T follicular helper cell (primary cell): Measurements from ENCODE around the gene PARP1.

ENCODE experiments used
- DNase-seq: peaks from one replicate; pipeline ENCODE4 v3.0.0-alpha.2; 2020; ENCODE audit warnings: low read depth

The PARP1 gene

DNA sequence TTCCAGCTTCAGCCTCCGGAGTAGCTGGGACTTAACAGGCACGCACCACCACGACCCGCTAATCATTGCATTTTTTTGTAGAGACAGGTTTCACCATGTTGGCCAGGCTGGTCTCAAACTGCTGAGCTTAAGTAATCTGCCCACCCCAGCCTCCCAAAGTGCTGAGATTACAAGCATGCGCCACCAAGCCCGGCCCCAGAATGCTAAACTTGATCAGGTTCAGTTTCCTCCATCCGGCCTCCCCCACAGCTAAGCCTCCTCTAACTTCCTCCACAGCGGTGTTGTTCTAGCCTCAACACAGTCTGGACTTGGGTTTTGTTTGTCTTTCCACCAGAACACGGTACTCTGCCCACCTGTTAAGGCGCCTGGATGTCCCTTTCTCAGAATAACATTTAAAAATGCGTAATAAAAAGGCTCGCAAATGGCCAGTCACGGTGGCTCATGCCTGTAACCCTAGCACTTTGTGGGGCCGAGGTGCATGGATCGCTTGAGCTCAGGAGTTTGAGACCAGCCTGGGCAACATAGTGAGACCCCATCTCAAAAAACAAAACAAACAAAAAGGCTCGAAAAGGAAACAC lies 2.4 kb downstream of the PARP1 start:
- DNase-seq: no peak

DNA sequence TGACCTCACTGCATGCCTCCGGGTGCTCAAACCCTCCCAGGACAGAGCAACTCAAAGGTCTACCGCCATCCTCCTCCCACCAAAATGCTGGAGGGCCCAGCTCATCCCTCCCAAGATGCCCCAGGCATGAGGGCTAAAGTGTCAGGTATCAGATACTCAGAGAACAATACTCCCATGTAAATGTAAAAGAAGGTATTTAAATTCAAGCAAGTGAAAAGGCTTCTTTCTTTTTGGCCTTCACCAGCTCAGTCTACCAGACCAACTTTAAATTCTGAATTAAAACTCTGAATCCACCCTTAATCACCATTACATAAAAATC lies 3.0 kb downstream of the PARP1 start:
- DNase-seq: no peak

DNA sequence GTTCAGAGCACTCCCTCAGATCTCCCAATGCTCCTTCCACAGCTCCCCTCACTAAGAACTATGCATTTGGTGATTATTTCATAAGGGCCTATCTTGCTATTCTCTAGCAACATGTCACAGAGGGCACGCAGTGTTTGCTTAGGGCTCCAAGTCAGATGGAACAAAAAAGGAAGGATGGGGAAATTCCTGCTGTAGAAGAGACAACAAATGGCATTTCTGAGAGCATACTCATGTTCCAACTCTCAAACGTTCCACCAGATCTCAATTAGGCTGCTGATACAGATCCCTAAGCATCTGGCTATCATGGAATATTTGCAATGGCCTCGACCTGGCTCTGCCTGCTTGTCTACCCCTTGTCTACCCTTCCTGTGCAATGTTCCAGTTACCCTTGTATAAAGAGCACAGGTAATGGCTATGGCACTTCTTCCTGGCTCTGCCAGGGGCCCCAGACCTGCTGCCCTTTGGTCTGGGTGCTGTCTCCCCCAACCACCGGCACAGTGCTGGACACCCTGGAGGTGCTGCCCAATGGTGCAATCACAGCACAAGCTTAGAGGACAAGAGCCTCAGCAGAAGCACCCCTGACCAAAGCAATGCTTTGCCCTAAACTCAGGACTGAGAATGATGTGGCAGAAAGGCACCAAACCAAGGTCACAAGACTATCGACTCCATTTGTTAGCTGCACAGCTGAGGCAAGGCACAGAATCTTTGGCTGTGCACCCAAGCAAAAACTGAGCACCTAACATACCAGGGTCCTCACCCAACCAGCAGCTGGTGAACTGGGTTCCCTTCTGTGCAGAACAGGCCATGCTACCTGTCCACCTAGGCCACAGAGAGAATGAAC lies 3.6 kb downstream of the PARP1 start:
- DNase-seq: no peak

DNA sequence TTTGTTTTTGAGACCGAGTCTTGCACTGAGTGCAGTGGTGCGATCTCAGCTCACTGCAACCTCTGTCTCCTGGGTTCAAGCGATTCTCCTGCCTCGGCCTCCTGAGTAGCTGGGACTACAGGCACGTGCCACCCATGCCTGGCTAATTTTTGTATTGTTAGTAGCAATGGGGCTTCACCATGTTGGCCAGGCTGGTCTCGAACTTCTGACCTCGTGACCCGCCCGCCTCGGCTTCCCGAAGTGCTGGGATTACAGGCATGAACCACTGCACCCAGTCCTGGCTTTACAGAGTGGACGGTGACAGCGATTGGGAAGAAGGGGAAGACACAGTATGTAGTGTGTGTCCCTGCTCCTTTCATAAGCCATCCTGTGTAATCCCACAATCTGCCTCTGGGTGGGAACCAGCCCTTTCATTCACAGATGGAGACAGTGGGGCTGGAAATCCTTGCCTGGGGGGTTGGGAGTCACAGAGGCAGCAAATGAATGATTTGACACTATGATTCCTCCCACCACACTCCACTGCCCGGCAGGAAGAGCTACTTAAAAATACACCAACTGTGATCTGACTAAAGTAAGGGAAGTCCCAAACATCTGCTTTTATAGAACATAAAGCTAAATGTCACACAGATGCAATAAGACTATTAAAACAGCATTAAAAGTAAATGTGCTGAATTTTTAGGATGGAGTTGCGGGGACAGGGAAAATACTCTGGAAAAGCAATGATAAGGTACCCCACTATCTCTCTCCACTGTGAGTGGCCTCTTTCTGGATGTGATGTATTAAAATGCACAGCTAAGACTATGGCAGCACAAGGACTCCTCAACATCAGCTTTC lies 4.5 kb downstream of the PARP1 start:
- DNase-seq: no peak

DNA sequence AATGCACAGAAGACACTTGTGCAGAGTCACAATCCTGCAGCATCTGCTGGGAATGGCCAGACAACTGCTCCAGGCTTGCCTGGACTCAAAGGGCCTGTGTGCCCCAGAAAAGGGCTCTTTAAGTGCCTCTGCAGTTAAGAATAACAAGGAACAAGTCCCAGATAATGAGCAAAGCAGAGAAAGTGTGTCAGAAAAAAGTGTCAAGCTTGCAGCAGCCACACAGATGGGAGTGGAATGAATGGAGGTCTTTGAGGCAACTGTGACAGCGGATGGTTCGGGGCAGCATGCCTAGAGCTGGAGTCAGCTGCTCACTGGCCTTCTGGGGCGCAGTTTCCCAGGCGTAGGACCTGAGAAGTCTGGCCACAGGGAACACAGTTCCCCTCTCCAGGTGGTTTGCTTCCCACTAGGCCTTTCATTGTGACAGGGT lies 5.1 kb downstream of the PARP1 start:
- DNase-seq: no peak

DNA sequence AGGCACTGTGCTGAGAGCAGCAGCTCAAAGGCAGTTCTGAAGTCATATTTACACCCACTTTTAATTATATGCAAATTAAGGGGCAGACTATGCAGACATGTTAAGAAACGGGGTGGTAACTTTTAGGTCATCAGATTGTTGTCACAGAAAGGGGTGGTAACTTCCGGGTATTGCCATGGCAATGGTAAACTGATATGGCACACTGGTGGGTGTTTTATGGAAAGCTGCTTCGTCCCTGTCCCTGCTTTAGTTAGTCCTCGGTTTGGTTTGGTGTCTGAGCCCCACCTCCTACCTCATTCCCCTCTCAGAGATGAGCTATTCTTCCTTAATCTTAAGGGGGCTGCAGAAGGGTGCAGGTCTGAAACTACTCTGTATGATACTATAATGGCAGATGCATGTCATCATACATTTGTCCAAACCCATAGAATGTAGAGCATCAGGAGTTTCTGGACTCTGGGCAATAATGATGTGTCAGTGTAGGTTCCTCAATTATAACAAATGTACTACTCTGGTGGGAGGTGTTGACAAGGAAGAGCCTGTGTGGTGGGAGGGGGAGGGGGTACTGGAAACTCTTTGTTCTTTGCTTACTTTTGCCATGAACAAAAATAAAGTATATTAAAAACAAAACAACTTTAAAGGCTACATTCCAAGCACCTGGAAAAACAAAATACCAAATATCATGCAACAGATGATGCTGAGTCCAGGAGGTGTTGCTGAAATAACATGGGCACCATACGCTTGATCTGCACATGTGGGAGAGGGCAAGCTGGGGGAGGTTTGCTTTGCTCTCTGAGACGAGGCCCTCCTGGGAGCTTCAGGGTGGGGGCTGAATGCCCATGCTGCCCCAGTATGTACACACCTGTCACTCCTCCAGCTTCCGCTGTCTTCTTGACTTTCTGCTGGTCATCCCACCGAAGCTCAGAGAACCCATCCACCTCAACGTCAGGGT lies 6.3 kb downstream of the PARP1 start:
- no peak for DNase-seq

DNA sequence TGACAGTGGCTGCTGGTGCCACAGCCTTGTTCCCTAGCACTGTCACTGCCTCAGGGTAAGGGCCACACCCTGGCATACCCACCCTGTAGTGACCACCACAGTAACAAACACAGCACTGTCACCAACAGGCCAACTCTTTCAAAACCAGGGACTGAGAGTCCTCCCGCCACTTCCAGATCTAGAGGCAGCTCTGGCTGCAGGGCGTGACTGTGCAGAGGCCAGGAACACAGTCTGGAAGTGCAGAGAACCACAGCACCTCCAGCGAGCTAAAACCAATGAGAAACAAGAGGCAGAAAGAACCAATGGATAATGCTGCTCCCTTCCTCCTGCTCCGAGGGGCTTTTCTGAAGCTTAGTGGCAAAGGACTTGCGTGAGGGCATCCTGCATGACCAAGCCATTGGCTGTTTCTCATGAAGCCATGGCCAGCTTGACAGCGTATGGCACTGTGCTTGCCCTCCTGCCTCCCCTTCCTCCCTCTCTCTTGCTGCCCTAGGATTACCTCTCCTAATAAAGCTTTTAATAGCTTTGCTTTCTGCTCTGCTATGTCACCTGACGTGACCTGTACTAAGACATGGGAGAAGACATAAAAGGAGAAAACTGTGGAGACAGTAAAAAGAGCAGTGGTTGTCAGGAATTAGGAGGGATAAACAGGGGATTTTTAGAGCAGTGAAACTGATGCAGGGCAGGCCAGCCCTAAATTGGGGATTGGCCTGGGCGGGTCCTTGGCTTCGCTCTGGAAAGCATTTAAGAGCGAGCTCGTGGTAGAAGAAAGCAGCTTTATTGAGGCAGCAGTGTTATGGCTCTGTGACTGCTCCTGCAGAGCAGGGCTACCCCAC lies 7.2 kb downstream of the PARP1 start:
- no peak for DNase-seq

DNA sequence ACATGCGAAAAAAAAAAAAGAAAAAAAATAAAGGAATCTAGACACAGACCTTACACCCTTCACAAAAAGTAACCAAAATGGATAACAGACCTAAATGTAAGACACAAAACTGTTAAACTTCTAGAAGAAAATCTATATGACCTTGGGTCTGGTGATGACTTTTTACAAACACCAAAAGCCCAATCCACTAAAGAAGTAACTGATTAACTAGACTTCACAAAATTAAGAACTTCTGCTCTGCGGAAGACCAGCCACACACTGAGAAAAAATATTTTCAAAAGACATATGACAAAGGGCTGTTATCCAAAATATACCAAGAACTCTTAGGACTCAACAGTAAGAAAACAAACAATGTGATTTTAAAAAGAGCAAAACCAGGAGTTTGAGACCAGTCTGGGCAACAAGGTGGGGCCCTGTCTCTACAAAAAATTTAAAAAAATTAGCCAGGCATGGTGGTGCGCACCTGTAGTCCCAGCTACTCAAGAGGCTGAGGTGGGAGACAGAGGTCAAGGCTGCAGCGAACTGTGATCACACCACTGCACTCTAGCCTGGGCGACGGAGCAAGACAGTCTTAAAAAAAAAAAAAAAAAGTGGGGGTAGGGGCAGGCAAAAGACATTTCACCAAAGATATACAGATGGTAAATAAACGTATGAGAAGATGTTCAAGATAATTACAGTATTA lies 9.8 kb downstream of the PARP1 start:
- no peak for DNase-seq

DNA sequence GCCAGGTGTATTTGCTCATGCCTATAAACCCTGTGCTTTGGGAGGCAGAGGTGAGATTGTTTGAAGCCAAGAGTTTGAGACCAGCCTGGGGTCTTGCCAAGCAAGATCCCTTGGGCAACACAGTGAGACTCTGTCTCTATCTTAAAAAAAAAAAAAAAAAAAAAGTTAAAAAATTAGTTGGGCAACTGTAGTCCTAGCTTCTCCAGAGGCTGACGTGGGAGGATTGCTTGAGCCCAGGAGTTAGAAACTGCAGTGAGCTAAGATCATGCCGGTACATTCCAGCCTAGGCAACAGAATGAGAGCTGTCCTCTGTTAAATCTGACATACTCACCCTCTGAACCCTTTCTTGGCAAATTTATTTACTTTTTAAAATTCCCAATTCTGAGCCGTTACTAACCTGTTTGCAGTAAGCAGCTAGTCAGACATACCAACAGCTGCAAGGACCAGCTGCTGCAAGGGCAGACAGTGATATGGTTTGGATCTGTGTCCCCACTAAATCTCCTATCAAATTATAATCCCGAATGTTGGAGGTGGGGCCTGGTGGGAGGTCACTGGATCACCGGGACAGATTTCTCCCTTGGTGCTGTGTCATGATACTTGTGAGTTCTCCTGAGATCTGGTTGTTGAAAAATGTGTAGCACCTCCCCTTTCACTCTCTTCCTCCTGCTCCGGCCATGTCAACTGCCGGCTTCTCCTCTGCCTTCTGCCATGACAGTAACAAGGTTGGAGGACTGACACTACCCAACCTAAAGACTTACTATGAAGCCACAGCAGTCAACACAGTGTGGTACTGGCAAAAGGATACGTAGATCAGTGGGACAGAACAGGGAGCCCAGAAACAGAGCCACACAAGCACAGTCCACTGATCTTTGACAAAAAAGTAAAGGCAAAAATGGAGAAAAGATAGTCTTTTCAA lies 10.6 kb downstream of the PARP1 start:
- no peak for DNase-seq

DNA sequence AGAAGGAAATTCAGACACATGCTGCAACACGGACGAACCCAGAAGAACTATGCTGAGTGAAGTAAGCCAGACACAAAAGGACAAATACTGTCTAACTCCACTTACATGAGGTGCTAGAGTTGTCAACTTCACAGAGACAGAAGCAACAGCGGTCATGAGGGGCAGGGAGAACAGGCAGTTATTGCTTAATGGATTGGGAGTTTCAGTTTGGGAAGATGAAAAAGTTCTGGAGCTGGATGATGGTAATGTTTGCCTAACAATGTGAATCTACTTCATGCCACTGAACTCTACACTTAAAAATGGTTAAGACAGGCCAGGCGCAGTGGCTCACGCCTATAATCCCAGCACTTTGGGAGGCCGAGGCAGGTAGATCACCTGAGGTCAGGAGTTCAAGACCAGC lies 12.1 kb downstream of the PARP1 start:
- DNase-seq: no peak

DNA sequence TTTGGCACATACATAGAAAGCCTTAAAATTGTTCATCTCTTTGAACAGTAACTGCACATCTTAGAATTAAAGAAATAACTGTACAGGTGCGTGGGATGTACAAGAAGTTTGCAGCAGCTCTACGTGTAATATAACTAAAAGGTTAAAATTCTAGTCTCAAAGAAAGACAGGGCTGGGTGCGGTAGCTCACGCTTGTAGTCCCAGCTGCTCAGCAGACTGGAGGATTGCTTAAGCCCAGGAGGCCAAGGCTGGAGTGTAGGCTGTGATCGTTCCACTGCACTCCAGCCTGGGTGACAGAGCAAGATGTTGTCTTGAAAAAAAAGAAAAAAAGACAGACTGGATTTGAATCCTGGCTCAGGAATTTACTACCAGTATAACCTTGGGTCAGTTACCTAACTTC lies 13.4 kb downstream of the PARP1 start:
- no peak for DNase-seq

DNA sequence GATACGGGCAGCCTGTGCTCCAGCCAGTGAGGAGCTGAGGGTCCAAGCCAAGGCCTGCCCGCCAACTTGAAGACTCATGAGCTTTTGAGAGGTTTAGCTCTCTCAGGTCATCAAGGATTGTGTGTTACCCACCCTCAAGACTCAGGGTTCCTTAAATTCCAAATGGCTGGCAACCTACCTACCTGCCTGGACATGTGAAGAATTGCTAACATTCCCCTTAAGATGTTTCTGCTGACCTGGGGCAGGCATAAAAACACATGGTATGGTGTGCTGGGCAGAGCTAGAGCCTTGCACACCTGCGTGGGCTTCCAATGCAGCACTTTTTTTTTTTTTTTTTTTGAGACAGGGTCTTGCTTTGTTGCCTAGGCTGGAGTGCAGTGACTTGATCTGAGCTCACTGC lies 17.2 kb downstream of the PARP1 start:
- no peak for DNase-seq

DNA sequence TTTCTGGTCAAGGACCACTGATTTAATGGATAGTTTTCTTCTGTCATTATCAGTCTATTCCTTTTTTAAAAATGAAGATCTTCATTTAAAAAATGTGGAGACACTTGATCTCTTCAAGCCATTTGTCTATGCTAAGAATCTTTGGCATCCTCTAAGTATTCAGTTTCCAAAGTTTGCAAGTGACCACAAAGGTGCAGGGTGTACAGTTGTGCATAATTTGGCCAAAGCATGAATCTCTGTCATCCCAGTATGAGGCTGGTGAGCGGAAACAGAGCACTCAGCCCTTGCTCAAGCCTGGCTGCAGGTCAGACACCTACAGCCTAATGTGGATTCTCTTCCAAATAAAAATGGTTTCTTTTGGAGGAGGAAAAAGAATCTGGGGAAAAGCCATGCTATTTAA lies 19.8 kb downstream of the PARP1 start:
- DNase-seq: no peak

DNA sequence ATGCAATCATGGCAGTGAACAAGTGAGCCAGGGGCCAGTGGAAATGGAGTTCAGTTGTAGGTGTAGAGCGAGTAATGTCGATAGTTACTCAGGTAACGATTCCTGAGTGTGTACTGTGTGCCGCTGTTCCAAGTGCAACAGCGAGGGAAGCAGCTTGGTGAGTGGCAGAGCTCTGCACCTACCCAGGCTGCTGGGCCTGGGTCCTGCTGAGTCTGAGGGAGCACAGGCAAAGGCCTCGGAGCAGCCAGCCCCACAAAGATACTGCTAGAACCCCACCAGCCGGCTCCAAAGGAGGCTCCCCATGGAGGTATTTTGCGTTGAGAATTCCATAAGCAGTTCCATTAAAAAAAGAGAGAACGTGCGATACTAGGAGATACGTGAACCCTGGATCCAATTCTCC lies 23.2 kb downstream of the PARP1 start:
- DNase-seq: no peak

DNA sequence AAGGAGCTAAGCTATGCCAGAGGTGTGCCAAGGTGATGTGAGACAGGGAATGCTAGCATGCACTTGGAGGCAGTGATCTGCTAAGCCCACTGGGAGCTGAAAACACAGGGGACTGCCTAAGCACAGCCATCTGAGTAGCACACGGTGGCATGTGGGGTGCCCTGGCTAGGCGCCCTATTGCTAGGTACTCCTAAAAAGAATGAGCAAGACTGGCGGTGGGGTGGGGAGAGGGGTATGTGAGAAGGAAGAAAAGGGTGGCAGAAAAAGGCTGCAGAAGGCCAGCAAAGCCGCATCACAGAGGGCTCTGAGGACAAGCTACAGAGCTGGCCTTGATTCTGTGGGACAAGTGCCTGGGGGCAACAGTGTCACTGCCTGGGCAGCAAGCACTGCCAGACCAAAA lies 23.9 kb downstream of the PARP1 start:
- no peak for DNase-seq

DNA sequence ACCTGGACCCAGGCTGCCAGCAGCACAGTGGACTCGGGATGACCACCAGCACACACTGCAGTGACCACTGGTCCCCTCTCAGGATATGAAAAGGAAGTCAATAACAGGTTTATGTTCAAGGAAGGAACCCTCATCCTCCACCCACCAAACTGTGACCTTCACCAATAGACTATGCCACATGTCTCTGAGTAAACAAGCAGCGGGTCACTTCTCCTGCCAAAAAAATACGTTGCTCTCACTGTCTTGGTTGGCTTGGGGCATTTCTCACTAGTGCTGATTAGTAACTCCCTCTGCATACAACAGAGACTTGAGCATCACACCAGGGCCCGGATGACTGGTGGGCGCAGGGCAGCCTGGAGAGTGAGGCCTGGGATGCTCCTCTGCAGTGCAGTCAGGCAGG lies 25.9 kb downstream of the PARP1 start:
- DNase-seq: no peak

DNA sequence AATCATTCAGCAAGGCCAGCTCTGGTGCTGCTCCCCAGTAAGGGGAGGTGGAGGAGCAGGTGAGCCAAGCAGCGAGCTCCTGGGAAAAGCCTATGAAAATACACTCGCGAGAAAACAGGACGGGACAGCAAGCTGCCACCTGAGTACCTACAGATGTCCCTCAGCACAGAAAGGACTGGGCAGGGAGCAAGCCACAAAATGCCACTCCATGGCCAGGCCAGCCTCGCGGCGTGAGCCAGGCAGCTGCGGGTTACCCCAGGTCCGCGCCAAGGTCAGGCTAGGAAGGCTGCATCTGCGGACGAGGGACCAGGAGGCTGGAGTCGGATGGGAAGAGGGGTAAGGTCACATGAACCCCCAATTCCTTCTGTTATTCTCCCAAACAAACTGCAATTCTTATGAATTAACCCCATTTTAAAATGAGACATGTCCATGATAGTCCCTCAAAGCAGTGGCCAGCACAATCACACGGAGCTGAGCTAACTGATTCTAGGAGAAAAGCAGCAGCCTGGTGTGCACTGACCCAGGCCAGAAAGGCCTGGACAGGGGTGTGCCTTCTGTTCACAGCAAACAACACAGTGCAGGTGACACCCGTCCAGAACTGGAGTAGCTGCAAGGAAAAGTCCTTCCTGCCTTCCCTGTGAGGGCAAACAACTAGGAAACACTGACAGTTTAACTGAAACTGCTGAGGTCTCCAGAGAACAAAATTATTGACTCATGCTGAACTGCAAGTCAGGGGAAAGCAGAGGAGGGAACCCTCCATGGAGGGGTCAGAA lies 26.5 kb downstream of the PARP1 start:
- no peak for DNase-seq

DNA sequence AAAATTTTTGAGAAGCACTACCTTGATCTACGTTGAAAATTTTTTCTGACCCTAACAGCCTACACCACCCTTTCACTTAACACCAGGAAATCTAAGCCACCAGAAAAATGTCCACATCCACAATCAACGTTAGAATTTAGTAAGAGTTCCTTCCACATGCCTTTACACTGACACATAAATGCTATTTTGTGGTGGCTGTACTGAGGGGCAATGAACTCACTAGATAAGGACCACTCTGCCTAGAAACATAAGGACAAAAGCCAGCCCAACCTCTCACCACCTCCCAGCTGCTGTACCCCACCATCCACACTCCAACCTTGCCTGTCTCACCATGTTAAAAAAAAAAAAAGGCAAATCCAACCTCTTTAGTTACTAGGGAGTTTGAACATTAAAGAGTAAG lies 29.8 kb downstream of the PARP1 start:
- no peak for DNase-seq

DNA sequence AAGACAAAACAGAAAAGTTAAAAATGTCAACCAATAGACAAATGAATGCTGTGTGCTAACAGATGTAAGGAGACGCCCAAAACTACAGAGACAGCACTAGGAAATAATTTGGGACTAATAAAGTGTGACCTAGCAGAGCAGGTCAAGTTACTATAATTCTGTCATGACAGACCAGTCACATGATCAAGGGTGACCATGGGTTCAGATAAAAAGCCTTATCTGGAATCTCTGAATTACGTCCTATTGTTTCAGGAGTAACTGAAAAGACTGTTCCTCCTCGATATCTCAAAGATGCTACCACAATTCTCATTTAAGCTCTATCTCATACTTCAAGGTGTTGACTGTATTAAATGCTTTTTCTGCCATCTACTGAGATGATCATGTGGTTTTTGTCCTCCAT lies 31.6 kb downstream of the PARP1 start:
- no peak for DNase-seq
